HEK293T (cell line): ENCODE measurements around the gene AOPEP.
"Not testable (repeated sequence)": the region's sequence is repeated elsewhere in the genome, so short reads cannot be mapped to it uniquely, and the experiment has no call there.

Source experiments
- CTCF ChIA-PET: fragments of 350-600 bp; formaldehyde crosslinking; extraction: SDS; loops from one replicate; lab custom pipeline; 2021; ENCODE audit warnings: antibody characterized with exemption, inconsistent platforms; lab: Yijun Ruan, JAX
- POLR2A ChIA-PET: fragments of 350-600 bp; formaldehyde crosslinking; extraction: SDS; loops from one replicate; lab custom pipeline; 2020; ENCODE audit warnings: antibody characterized with exemption, inconsistent platforms; lab: Yijun Ruan, JAX
- DNase-seq: peaks from one replicate; pipeline ENCODE4 v3.0.0; 2012; ENCODE audit warnings: mixed read lengths; ENCODE audit errors: extremely low spot score
- ARNT ChIP-seq: fragments of 450-650 bp; IDR thresholded peaks from 2 replicates; pipeline ENCODE4 v1.6.1; 2017; ENCODE audit warnings: mild to moderate bottlenecking
- BHLHE40 ChIP-seq: fragments of 450-650 bp; IDR thresholded peaks from 2 replicates; pipeline ENCODE4 v1.6.1; 2016; ENCODE audit warnings: mild to moderate bottlenecking, moderate library complexity, borderline replicate concordance
- CTBP1 ChIP-seq: fragments of 450-650 bp; IDR thresholded peaks from 2 replicates; pipeline ENCODE4 v1.6.1; 2016; ENCODE audit warnings: borderline replicate concordance
- ELF4 ChIP-seq: fragments of 450-650 bp; IDR thresholded peaks from 2 replicates; pipeline ENCODE4 v1.6.1; 2017; ENCODE audit warnings: antibody characterized with exemption
- FOXA1 ChIP-seq: fragments of 450-650 bp; IDR thresholded peaks from 2 replicates; pipeline ENCODE4 v1.6.1; 2016; ENCODE audit warnings: mild to moderate bottlenecking
- FOXK2 ChIP-seq: fragments of 450-650 bp; IDR thresholded peaks from 2 replicates; pipeline ENCODE4 v1.6.1; 2016; ENCODE audit warnings: mild to moderate bottlenecking
- FOXM1 ChIP-seq: fragments of 450-650 bp; IDR thresholded peaks from 2 replicates; pipeline ENCODE4 v1.6.1; 2017; ENCODE audit warnings: mild to moderate bottlenecking, borderline replicate concordance
- HDGF ChIP-seq: fragments of 450-650 bp; IDR thresholded peaks from 2 replicates; pipeline ENCODE4 v1.6.1; 2017; ENCODE audit warnings: antibody characterized with exemption, borderline replicate concordance
- L3MBTL2 ChIP-seq: fragments of 450-650 bp; conservative IDR thresholded peaks from 2 replicates; pipeline ENCODE4 v1.6.1; 2016; ENCODE audit warnings: mild to moderate bottlenecking
- LEF1 ChIP-seq: fragments of 450-650 bp; IDR thresholded peaks from 2 replicates; pipeline ENCODE4 v1.6.1; 2017; ENCODE audit warnings: mild to moderate bottlenecking, borderline replicate concordance
- NFRKB ChIP-seq: fragments of 450-650 bp; IDR thresholded peaks from 2 replicates; pipeline ENCODE4 v1.6.1; 2016; ENCODE audit warnings: mild to moderate bottlenecking, moderate library complexity
- SP1 ChIP-seq: fragments of 450-650 bp; IDR thresholded peaks from 2 replicates; pipeline ENCODE4 v1.6.1; 2017
- SUZ12 ChIP-seq: fragments of 450-650 bp; IDR thresholded peaks from 2 replicates; pipeline ENCODE4 v1.6.1; 2016; ENCODE audit warnings: mild to moderate bottlenecking
- TARDBP ChIP-seq: fragments of 450-650 bp; IDR thresholded peaks from 2 replicates; pipeline ENCODE4 v1.6.1; 2016
- ZNF384 ChIP-seq: fragments of 450-650 bp; IDR thresholded peaks from 2 replicates; pipeline ENCODE4 v1.6.1; 2016
- TF ChIP-seq, protein P1 (sequence below): fragments of 450-650 bp; IDR thresholded peaks from 2 replicates; pipeline ENCODE4 v1.6.1; 2016

AOPEP gene

DNA sequence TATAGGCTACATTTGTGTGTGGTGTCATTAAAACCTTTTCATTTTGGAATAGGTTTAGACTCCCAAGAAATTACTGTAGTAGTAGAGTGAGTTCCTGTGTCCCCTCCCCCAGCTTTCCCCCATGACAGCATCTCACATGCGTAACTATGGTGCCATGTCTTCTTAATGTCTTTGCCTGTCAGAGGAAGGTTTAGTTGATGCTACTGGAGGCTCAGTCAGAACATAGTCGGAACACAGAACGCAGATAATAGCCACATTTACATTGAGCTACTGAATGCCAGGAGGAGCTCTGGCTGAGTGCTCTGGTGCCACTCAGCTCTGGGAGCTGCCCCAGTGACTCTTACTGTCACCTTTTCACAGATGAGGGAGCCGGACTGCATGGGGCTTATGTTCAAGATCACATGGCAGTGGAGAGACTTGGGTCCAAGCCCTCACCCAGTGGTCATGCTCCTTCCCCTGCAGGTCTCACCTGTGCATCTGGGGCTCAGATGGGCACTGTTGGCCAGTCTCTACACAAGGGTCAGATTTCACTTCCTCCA is 223.6 kb downstream of the AOPEP start:
- no peak for DNase-seq
- POLR2A ChIA-PET, result no interaction called here
- TF ChIP-seq BHLHE40, result no peak
- CTCF ChIA-PET, result interaction anchor here (0.6 kb wide), 1 partner anchor 79 kb away, joined by 3 read pairs; no protein-coding TSS in a partner anchor

DNA sequence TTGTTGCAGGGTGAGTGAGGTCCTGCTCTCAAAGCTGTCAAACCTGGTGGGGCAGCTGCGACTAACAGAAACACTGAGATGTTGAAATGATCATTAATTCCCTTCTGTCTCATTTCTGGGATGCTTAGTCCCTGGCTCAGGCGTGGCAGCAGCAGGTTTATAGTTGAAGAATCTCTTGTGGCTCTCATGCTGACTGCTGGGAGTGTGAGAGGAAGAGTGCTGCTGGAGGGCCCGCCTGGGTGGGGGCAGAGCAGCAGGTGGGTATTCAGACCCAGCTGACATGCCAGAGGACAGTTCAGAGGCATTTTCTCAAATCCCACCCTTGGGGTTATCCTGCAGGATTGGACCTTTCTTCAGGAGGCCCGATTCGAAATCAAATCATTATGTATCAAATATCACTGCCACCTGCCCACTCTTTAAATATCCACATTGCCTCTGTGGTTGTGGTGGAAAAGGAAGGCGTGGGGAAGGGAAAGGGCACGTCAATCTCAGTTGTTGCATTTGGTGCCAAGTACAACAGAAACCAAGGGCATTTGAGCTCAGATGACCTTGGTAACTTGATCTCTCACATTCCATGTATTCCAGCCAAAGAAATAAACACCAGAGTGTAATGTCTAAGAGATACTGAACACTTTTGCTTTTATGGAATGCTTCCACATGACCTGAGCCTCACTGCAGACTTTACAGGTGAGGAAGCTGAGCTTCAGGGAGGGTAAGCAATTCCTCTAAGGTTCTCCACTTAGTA is 224.3 kb downstream of the AOPEP start:
- TF ChIP-seq FOXA1 (no peak), CTBP1 (no peak), FOXM1 (no peak), FOXK2 (no peak), HDGF (no peak), TARDBP (no peak), L3MBTL2 (no peak), ARNT (no peak), SP1 (no peak), SUZ12 (no peak), LEF1 (no peak), BHLHE40 (no peak), ZNF384 (no peak), NFRKB (no peak), ELF4 (no peak)
- TF ChIP-seq, protein P1, sequence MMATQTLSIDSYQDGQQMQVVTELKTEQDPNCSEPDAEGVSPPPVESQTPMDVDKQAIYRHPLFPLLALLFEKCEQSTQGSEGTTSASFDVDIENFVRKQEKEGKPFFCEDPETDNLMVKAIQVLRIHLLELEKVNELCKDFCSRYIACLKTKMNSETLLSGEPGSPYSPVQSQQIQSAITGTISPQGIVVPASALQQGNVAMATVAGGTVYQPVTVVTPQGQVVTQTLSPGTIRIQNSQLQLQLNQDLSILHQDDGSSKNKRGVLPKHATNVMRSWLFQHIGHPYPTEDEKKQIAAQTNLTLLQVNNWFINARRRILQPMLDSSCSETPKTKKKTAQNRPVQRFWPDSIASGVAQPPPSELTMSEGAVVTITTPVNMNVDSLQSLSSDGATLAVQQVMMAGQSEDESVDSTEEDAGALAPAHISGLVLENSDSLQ, result no peak; the same call in 1 of the 2 replicates
- ChIA-PET POLR2A (no interaction called here), CTCF (interaction anchor here (0.6 kb wide), 1 partner anchor 80 kb away, joined by 3 read pairs; no protein-coding TSS in a partner anchor)
- DNase-seq, result no peak

DNA sequence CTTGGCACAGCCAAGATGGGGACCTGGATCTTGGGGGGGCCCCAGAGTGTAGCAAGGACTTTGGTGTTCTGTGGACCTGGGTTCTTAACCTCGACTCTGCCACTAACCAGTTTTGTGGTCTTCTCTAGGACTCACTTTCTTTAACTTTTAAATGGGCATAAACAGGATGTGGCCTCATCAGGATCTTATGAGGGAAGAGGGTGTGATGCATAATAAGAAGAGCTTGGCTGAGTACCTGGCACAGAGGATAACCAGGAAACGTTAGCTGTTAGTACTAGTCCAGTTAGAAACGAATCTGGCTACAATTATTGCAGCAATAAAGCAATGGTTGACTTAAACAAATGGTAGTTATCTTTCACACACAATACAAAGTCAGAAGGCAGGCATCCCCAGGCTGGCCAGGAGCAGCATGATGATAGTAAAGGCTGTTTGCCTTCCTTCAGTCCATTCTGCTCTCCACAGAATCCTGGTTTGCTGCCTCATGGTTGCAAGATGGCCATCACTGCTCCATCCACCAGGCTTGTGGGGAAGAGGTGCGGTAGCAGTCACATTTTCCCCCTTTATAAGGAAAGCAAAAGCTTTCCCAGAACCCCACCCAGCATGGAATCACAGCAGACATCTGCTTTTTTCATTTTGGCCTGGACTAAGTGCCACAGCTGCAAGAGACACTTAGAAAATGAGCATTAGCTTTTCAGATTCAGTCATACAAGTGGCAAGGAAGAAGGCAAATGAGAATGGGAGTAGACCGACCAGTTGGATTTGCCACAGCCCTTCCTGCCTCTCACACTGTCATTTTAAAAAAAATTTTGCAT is 225.0 kb downstream of the AOPEP start:
- DNase-seq, result no peak
- ChIA-PET POLR2A (no interaction called here), CTCF (no interaction called here)
- TF ChIP-seq FOXA1, result no peak
- no peak for TF ChIP-seq NFRKB
- no peak for TF ChIP-seq FOXK2

DNA sequence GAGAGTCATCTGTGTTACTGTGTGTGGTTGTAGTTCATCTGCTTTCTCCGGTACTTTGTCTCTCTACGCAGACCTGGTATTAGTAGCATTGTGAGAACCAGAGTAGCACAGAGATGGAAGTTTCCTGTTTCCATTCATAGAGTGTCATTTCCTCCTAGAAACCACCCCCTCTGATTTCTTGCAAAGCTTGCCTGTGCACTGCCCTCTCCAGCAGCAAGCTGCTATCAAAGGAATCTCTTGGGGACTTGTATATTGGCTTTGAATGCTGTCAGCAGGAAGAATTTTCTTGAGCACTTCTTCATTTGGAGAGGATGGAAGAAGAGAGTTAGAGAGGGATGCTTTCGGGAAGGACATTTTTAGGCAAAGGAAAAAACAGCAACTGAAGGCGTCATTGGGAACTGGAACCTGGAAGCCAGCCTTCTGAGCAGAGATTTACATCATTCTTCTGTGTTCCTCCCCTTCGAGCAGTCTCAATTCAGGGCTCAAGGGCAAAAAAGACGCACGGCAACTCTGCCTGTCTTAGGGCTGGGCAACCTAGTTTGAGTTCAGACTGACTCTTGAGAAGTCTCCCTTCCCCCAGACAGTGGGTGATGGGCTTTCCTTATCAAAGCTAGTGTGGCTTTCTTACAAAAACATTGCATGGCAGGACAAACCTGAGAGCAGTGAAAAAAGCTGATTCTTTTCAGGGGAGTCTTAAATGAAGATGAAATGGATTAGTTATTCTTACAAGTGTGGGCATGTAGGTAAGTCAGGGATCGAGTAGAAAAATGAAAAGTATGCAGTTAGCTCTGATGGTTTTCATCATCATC is 226.3 kb downstream of the AOPEP start:
- DNase-seq, result no peak
- CTCF ChIA-PET, result interaction anchor here (0.5 kb wide), 1 partner anchor 20 kb away, joined by 3 read pairs; no protein-coding TSS in a partner anchor
- POLR2A ChIA-PET, result no interaction called here
- TF ChIP-seq ELF4 (no peak), SP1 (no peak), LEF1 (no peak), ZNF384 (no peak), L3MBTL2 (no peak), CTBP1 (no peak), BHLHE40 (no peak), FOXM1 (no peak), NFRKB (no peak), FOXA1 (no peak), TARDBP (no peak), SUZ12 (no peak)

DNA sequence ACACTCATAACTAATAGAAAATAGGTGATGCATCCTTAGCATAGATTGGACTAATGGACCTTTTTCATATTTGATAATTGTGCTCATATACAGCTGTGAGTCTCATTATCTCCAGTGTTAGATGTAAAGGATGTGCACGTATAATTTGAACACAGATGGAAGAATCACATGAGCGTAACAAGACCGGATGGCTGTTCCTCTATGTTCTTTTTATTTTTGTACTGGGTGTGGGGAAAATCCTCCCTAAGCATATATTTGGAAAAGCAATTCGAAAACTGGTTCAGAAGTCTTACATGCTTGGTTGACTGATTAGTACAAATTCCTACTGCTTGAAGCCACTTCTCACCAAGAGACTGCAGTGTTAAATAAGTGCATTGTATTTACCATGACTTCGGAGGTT is 230.2 kb downstream of the AOPEP start:
- POLR2A ChIA-PET, result no interaction called here
- DNase-seq, result no peak
- TF ChIP-seq SP1 (no peak), BHLHE40 (no peak), ELF4 (no peak), FOXA1 (no peak), FOXK2 (no peak), ZNF384 (no peak)
- CTCF ChIA-PET, result no interaction called here

DNA sequence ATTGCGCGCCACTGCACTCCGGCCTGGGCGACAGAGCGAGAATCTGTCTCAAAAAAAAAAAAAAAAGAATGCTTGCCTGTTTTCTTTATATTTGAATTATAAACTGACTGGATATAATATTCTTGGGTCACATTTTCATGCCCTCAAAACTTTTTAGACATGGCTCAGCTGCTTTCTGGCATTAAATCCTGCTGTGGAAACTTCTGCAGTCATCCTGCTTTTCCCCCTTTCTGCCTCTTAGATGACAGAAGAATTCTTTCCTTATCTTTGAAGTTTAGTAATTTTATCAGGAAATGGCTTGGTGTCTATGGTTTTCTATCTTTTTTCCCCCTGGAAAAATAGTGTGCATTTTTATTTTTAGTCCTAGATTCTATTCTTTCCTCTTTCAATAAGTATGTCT is 234.5 kb downstream of the AOPEP start:
- ChIA-PET CTCF (no interaction called here), POLR2A (no interaction called here)
- TF ChIP-seq ZNF384, result no peak
- TF ChIP-seq FOXM1, result no peak
- TF ChIP-seq SP1, result no peak
- no peak for TF ChIP-seq FOXK2
- no peak for TF ChIP-seq FOXA1
- no peak for TF ChIP-seq TARDBP
- TF ChIP-seq LEF1, result no peak
- TF ChIP-seq BHLHE40, result no peak
- TF ChIP-seq CTBP1, result no peak
- no peak for TF ChIP-seq HDGF
- no peak for DNase-seq

DNA sequence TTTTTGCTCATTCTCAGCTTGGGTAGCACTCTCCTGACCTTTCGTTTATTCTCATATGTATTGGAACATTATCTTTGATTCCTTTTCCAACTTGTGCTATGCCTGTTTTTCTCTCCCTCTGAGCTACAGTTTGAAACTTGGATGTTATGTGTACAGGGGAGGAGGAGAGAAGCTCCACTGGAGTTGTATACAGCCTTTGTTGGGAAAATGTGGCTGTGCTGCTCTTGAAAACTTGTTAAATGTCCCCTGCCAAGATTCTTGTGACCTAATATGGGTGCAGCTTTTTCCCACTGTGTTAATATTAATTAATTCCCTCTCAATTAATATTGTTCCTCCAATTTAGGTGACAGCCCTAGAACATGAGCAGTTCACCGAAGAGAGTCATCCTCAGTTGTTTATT is 235.4 kb downstream of the AOPEP start:
- DNase-seq, result no peak
- ChIA-PET POLR2A (no interaction called here), CTCF (no interaction called here)
- TF ChIP-seq FOXA1 (no peak), ZNF384 (no peak), ELF4 (no peak)
- TF ChIP-seq, protein P1, result no peak

DNA sequence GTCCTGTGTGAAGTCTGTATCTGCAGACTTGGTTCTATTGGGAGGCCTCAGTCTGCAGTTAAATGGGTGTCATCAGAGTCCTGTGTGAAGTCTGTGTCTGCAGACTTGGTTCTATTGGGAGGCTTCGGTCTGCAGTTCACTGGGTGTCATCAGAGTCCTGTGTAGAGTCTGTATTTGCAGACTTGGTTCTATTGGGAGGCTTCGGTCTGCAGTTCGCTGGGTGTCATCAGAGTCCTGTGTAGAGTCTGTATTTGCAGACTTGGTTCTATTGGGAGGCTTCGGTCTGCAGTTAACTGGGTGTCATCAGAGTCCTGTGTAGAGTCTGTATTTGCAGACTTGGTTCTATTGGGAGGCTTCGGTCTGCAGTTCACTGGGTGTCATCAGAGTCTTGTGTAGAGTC is 239.1 kb downstream of the AOPEP start:
- POLR2A ChIA-PET, CTCF ChIA-PET, DNase-seq: not testable (repeated sequence)

DNA sequence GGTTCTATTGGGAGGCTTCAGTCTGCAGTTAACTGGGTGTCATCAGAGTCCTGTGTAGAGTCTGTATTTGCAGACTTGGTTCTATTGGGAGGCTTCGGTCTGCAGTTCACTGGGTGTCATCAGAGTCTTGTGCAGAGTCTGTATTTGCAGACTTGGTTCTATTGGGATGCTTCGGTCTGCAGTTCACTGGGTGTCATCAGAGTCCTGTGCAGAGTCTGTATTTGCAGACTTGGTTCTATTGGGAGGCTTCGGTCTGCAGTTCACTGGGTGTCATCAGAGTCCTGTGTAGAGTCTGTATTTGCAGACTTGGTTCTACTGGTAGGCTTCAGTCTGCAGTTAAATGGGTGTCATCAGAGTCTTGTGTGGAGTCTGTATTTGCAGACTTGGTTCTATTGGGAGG is 239.5 kb downstream of the AOPEP start:
- CTCF ChIA-PET, DNase-seq, POLR2A ChIA-PET: not testable (repeated sequence)
